Measurements from ENCODE around the gene PRKCE. TPM values are rescaled to one million over a fixed set of nuclear protein-coding genes. Genes with fewer than 3 reads are reported as not detected.

PRKCE gene
- total and polyA plus RNA-seq, 3 donors from 2014 or later = 27.4 to 35.8 (median 33.1) TPM

DNA sequence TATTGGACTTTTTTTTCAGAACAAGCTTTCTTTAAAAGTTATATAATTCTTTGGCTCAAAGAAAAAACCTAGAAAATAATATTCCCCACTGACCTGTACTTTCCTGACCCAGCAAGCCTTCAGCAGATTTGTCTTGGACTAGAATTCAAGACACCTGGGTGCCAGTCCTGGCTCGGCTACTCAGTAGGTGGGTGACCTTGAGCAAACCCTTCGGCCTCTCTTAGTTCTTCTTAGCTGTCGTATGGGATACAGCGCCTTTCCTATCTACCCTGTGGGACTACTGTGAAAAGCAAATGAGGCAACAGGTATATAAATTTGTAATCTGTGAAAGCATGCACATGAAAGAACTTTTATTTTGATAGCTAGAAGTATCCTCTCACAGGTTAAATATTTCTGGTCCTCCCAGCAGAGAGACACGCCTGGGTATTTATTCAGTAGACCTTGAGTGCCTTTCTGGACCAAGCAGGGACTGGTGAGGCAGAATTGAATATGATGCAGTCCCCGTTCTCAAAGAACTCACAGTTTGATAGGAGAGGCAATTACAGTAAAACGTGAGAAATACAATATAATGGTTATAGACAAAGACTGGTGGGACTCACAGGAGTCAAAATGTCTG, 576.3 kb downstream of the PRKCE start:
- intact Hi-C loops (cut with DNase I; ENCODE audit: low total_unique reads) = loop anchor here (5.0 kb wide), 1 partner anchor 220 kb away; no protein-coding TSS in a partner anchor

DNA sequence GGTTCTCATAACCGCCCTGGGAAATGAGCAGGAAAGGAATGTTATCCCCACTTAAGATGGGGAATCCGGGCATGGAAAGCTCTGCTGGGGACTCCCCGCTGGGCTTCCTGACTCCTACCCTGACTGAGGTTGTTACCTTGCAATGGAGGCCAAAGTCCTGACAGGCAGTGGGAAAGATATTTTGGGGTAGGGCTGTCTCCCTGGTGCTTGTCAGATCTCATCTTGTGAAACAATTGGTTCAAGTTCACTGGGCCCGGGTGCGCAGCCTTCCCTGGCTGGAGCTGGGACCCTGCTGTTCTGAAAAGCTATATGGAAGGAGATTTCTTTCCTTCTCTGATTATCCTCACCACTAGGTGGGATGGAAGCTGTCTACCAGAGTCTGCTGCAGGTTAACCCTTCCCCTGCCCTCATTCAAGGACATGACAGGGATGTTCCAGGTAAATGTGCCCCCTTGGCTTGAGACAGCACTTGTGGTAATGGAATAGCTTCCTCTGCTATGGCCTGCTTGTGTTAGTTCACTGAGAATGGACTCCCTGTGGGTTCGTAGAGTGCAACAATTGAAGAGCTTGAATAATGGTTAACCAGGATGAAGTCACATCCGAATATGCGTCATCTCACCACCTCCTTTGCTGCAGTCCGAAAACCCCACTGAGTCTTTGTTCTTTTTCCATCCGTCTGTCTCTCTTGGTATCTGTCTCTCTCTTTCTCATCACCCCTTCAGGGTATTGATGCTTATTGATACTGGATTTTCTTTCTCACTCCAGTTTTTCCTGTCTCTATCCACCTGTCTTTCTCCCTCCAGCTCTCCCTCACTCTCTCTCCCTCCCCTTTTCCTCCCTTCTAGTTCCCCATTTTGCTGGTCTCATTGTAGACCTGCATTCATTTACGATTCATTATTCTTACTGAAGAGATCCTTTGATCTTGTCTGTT, 577.9 kb downstream of the PRKCE start:
- no peaks in the 10 kb centered on the region for H3K27me3 ChIP-seq
- H3K4me1 ChIP-seq = no peaks in the 10 kb centered on the region
- 78 to 85% methylated on average over 11 of the region's 11 CpGs for WGBS, 2 donors
- no peak overlapping the region for H3K4me3 ChIP-seq
- intact Hi-C loops (cut with DNase I; ENCODE audit: low total_unique reads) = loop anchor here (5.0 kb wide), 1 partner anchor 218 kb away; no protein-coding TSS in a partner anchor
- TF ChIP-seq, protein P1, sequence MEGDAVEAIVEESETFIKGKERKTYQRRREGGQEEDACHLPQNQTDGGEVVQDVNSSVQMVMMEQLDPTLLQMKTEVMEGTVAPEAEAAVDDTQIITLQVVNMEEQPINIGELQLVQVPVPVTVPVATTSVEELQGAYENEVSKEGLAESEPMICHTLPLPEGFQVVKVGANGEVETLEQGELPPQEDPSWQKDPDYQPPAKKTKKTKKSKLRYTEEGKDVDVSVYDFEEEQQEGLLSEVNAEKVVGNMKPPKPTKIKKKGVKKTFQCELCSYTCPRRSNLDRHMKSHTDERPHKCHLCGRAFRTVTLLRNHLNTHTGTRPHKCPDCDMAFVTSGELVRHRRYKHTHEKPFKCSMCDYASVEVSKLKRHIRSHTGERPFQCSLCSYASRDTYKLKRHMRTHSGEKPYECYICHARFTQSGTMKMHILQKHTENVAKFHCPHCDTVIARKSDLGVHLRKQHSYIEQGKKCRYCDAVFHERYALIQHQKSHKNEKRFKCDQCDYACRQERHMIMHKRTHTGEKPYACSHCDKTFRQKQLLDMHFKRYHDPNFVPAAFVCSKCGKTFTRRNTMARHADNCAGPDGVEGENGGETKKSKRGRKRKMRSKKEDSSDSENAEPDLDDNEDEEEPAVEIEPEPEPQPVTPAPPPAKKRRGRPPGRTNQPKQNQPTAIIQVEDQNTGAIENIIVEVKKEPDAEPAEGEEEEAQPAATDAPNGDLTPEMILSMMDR (IDR thresholded peaks at IDR 0.05) = no peak
- no peak for TF ChIP-seq POLR2A (IDR thresholded peaks at IDR 0.05)
- H3K36me3 ChIP-seq (ENCODE audit: low read depth, missing control alignments) = no peaks in the 10 kb centered on the region
- DNase-seq = no peak
- no peak overlapping the region for H3K27ac ChIP-seq
- no peaks in the 10 kb centered on the region for H3K9me3 ChIP-seq

More for the DNA sequence above, 576.3 kb downstream of the PRKCE start:
- 73 to 93% methylated on average over 7 of the region's 7 CpGs for WGBS, 2 donors
- Histone ChIP-seq H3K9me3 (no peaks in the 10 kb centered on the region), H3K36me3 (ENCODE audit: low read depth, missing control alignments) (no peaks in the 10 kb centered on the region), H3K27ac (no peak overlapping the region), H3K27me3 (no peaks in the 10 kb centered on the region), H3K4me1 (no peaks in the 10 kb centered on the region), H3K4me3 (no peak overlapping the region)
- no peak for DNase-seq
- no peak for TF ChIP-seq POLR2A (IDR thresholded peaks at IDR 0.05)
- TF ChIP-seq, protein P1 (IDR thresholded peaks at IDR 0.05) = no peak

DNA sequence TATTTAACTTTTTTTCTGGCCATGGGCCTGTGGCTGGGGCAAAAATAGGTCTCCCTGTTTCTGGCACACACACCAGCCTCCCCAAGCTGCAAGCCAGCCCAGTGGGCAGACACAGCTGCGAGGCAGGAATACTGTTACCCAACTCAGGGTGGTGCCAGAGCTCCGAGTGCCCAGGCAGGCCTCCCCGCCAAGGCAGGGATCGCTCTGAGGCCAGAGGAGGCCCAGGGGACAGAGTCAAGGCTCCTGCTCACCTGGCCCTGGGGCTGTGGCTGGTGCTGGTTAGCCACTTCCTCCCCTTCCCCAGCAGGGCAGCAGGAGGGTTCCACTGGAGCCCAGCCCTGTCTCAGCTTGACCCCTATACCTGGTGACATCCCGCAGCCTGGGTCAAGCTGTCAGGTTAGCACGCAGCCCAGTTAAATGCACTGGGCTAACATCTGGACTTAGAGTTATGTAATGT, 578.7 kb downstream of the PRKCE start:
- TF ChIP-seq POLR2A (IDR thresholded peaks at IDR 0.05) = no peak
- TF ChIP-seq, protein P1 (IDR thresholded peaks at IDR 0.05) = no peak
- intact Hi-C loops (cut with DNase I; ENCODE audit: low total_unique reads) = no loop called here
- H3K9me3 ChIP-seq = no peaks in the 10 kb centered on the region
- no peaks in the 10 kb centered on the region for H3K27me3 ChIP-seq
- no peak overlapping the region for H3K4me3 ChIP-seq
- 88 to 91% methylated on average over 5 to 6 of the region's 6 CpGs for WGBS, 2 donors
- no peaks in the 10 kb centered on the region for H3K4me1 ChIP-seq
- DNase-seq = peak; percentile 23
- no peaks in the 10 kb centered on the region for H3K36me3 ChIP-seq (ENCODE audit: low read depth, missing control alignments)
- no peak overlapping the region for H3K27ac ChIP-seq

DNA sequence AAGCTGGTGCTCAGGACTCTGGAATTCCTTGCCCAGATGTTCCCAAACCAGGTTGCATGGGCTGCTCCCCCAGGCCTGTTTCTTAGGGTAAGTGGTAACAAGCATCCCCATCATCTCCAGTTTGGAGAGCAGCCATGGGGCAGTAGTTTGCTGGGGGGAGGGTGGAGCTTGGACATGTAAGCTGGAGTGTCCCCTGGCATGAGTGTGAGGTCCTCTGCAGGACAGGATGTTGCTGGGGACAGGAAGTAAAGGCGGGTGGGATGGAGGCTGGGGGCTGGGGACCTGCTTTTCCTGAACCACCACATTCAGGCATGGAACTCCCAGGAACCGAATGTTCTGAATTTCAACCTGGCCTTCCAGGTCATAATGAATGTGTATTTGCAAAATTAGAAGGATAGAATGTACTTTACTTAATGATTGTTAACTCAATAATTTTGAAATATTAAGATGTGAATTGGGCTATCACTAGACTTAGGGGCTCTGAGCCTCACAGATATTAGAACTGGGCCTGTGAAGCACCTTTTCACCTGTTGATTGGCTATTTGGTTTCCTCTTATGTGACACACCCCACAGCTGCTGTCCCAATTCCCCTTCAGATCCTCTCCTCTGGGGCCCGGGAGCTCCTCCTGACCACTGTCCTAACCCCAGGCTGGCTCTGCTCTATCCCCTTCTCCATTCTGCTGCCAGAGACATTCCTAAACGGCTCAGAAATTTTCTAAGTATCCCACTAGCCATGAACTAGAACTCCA, 579.4 kb downstream of the PRKCE start:
- Histone ChIP-seq H3K27me3 (no peaks in the 10 kb centered on the region), H3K4me1 (no peaks in the 10 kb centered on the region), H3K27ac (no peak overlapping the region), H3K9me3 (no peaks in the 10 kb centered on the region), H3K36me3 (ENCODE audit: low read depth, missing control alignments) (no peaks in the 10 kb centered on the region), H3K4me3 (no peak overlapping the region)
- no peak for DNase-seq
- WGBS, 2 donors = 67 to 72% methylated on average over 4 of the region's 4 CpGs
- intact Hi-C loops (cut with DNase I; ENCODE audit: low total_unique reads) = no loop called here
- no peak for TF ChIP-seq POLR2A (IDR thresholded peaks at IDR 0.05)

DNA sequence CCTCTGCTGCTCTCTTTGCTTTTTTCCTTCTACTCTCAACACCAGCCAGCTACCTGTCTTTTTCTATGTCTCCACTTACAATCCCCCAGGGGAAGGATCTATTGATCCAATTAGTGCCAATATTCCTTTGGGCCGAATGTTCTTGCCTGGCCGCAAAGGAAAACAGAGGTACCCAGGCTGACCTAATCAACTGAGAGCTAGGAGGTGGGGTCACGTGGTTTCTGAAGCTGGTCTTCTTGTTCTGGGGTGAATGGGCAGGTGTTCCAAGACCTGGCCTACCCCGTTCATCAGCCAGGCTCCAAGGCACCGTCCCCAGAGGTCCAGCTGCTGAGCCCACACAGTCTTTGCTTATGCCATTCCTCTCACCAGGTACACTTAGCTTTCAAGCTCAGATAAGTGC, 580.2 kb downstream of the PRKCE start:
- Histone ChIP-seq H3K4me1 (no peaks in the 10 kb centered on the region), H3K27ac (no peak overlapping the region), H3K9me3 (no peaks in the 10 kb centered on the region), H3K36me3 (ENCODE audit: low read depth, missing control alignments) (no peaks in the 10 kb centered on the region), H3K4me3 (no peak overlapping the region), H3K27me3 (no peaks in the 10 kb centered on the region)
- intact Hi-C loops (cut with DNase I; ENCODE audit: low total_unique reads) = no loop called here
- no peak for DNase-seq
- 88 to 96% methylated on average over 5 of the region's 5 CpGs for WGBS, 2 donors
- no peak for TF ChIP-seq POLR2A (IDR thresholded peaks at IDR 0.05)
- TF ChIP-seq, protein P1 (IDR thresholded peaks at IDR 0.05) = no peak
